A673 (cell line): ENCODE data around the gene ADAM29. TPM values are rescaled to one million over a fixed set of nuclear protein-coding genes. Genes with fewer than 3 reads are reported as not detected.

Experiments used
- BruUV-seq: library from RNA; stranded (reverse); fragments of 400-500 nt; replicated peaks from 2 replicates; lab custom pipeline; 2021; lab: Mats Ljungman, UMichigan
- CTCF ChIA-PET: fragments of 300-600 bp; sonication (Branson Sonifier 250); formaldehyde crosslinking; loops from one replicate; lab custom pipeline; 2022; ENCODE audit warnings: antibody characterized with exemption; lab: Charles Lee
- POLR2A ChIA-PET: fragments of 300-600 bp; sonication (Branson Sonifier 250); formaldehyde crosslinking; loops from one replicate; lab custom pipeline; 2022; ENCODE audit warnings: antibody characterized with exemption; ENCODE audit not compliant: low non-redundant PET; lab: Charles Lee
- DNase-seq: peaks from one replicate; pipeline ENCODE4 v3.0.0-alpha.2; 2015; ENCODE audit warnings: low spot score
- H3K27ac ChIP-seq: fragments of 200-600 bp; sonication (generic); 2 replicates; pipeline ENCODE4 v1.5.1; 2016; ENCODE audit warnings: mixed run types, low read depth, mild to moderate bottlenecking, mixed read lengths, antibody characterized with exemption, low read length; ENCODE audit not compliant: poor library complexity, severe bottlenecking
- H3K27me3 ChIP-seq: fragments of 200-600 bp; sonication (generic); replicated peaks from 2 replicates; pipeline ENCODE4 v1.6.1; 2017; ENCODE audit warnings: mixed run types, low read depth, mild to moderate bottlenecking, mixed read lengths, antibody characterized with exemption, low read length; ENCODE audit not compliant: insufficient read depth, poor library complexity
- H3K36me3 ChIP-seq: fragments of 200-600 bp; sonication (generic); 2 replicates; pipeline ENCODE4 v1.6.1; 2016; ENCODE audit warnings: mixed run types, mild to moderate bottlenecking, mixed read lengths, antibody characterized with exemption, low read length; ENCODE audit not compliant: insufficient read depth, poor library complexity, severe bottlenecking
- H3K4me1 ChIP-seq: fragments of 200-600 bp; sonication (generic); 2 replicates; pipeline ENCODE4 v1.6.1; 2017; ENCODE audit warnings: mixed run types, mild to moderate bottlenecking, mixed read lengths, antibody characterized with exemption, low read length; ENCODE audit not compliant: insufficient read depth, poor library complexity, severe bottlenecking
- H3K4me3 ChIP-seq: fragments of 200-600 bp; sonication (generic); 2 replicates; pipeline ENCODE4 v1.5.1; 2016; ENCODE audit warnings: low read depth, mixed run types, mild to moderate bottlenecking, mixed read lengths, low read length; ENCODE audit not compliant: poor library complexity, severe bottlenecking
- H3K9me3 ChIP-seq: fragments of 200-600 bp; sonication (generic); 2 replicates; pipeline ENCODE4 v1.6.1; 2016; ENCODE audit warnings: mixed run types, low read depth, mild to moderate bottlenecking, mixed read lengths, antibody characterized with exemption, low read length; ENCODE audit not compliant: poor library complexity, severe bottlenecking
- EZH2 ChIP-seq: fragments of 200-600 bp; sonication (generic); IDR thresholded peaks from 2 replicates; pipeline ENCODE4 v1.6.1; 2017; ENCODE audit warnings: borderline replicate concordance, low read depth, mild to moderate bottlenecking, mixed read lengths, antibody characterized with exemption, low read length; ENCODE audit not compliant: poor library complexity, severe bottlenecking
- intact Hi-C: fragments of 100-400 bp; cut with micrococcal nuclease; formaldehyde crosslinking; loops from one replicate; pipeline ENCODE4 v1.10.0; 2022; ENCODE audit not compliant: unreplicated experiment
- total RNA-seq: library from RNA; stranded (reverse); gene quantifications from 2 replicates; pipeline ENCODE4 v1.2.3, GENCODE V29; 2021
- TF ChIP-seq, protein P1 (sequence below): fragments of 300-800, 200-600 bp; sonication (generic); conservative IDR thresholded peaks from 2 replicates; pipeline ENCODE4 v1.5.1; 2017; ENCODE audit warnings: low read depth, mild to moderate bottlenecking, antibody characterized with exemption, low read length, moderate library complexity, mixed read lengths

Gene ADAM29
- total RNA-seq, 1 experiment from 2014 or later: not detected

DNA sequence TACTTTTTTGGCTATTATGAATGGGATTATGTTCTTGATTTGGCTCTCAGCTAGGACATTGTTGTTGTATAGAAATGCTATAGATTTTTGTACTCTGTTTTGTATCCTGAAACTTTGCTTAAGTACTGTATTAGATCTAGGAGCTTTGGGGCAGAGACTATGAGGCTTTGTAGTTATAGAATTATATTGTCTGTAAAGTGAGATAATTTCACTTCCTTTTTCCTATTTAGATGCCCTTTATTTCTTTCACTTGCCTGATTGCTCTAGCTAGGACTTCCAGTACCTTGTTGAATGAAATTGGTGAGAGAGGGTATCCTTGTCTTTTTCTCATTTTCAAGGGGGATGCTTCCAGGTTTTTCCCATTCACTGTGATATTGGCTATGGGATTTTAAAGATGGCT lies 28.1 kb downstream of the ADAM29 start:
- DNase-seq: no peak
- intact Hi-C loops: no loop called here
- TF ChIP-seq, protein P1, sequence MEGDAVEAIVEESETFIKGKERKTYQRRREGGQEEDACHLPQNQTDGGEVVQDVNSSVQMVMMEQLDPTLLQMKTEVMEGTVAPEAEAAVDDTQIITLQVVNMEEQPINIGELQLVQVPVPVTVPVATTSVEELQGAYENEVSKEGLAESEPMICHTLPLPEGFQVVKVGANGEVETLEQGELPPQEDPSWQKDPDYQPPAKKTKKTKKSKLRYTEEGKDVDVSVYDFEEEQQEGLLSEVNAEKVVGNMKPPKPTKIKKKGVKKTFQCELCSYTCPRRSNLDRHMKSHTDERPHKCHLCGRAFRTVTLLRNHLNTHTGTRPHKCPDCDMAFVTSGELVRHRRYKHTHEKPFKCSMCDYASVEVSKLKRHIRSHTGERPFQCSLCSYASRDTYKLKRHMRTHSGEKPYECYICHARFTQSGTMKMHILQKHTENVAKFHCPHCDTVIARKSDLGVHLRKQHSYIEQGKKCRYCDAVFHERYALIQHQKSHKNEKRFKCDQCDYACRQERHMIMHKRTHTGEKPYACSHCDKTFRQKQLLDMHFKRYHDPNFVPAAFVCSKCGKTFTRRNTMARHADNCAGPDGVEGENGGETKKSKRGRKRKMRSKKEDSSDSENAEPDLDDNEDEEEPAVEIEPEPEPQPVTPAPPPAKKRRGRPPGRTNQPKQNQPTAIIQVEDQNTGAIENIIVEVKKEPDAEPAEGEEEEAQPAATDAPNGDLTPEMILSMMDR: no peak
- no TSS peak for BruUV-seq
- no peak overlapping the region for H3K27ac ChIP-seq
- no peak overlapping the region for H3K4me3 ChIP-seq
- no peaks in the 10 kb centered on the region for H3K4me1 ChIP-seq
- ChIA-PET POLR2A (no interaction called here), CTCF (no interaction called here)
- no peaks in the 10 kb centered on the region for H3K36me3 ChIP-seq
- H3K27me3 ChIP-seq: no peaks in the 10 kb centered on the region
- no peaks in the 10 kb centered on the region for H3K9me3 ChIP-seq

DNA sequence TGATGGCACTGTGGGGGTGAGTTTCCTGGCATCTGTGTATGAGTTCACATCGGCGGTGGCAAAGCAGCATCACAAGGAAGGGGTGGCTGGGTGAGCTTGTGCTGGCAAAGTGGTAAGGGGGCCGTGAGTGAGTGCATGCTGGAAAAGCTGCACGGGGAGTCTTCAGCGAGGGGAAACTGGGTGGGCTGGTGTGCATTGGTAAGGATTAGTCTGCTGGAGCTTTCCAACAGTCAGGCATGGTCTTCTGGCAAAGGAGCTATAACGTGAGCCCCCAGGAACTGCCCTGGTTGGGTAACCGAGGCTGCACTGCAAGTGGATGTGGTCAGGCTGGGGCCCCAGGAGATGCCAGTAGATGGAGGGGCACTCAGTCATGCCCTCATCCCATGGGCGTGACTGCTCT lies 30.7 kb downstream of the ADAM29 start:
- H3K36me3 ChIP-seq: no peaks in the 10 kb centered on the region
- H3K27me3 ChIP-seq: no peaks in the 10 kb centered on the region
- POLR2A ChIA-PET: no interaction called here
- BruUV-seq: no TSS peak
- H3K4me3 ChIP-seq: no peak overlapping the region
- DNase-seq: no peak
- TF ChIP-seq, protein P1: no peak
- TF ChIP-seq EZH2: no peak
- intact Hi-C loops: no loop called here
- no peaks in the 10 kb centered on the region for H3K9me3 ChIP-seq
- CTCF ChIA-PET: no interaction called here
- no peaks in the 10 kb centered on the region for H3K4me1 ChIP-seq
- H3K27ac ChIP-seq: no peak overlapping the region

DNA sequence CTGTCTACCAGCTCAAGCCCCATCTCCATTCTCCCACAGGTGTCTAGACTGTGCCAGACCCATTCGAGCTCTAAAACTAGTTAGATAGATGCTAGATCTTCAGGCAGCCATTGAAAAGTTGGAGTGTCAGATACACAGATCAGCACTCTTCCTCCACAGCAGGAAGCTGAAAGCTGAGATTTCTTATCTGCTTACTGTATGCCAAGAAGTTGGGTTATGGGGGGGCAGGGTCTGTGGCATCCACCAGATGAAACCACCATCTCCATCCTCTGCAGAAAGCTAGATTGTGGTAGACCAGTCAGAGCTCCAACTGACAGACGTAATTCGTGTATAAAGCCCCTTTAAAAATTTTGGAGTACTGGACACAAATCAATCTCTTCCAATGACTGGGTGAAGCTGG lies 54.8 kb downstream of the ADAM29 start:
- no peaks in the 10 kb centered on the region for H3K36me3 ChIP-seq
- ChIA-PET POLR2A (no interaction called here), CTCF (no interaction called here)
- H3K27ac ChIP-seq: no peak overlapping the region
- H3K27me3 ChIP-seq: no peaks in the 10 kb centered on the region
- BruUV-seq: no TSS peak
- intact Hi-C loops: no loop called here
- no peaks in the 10 kb centered on the region for H3K9me3 ChIP-seq
- DNase-seq: no peak
- H3K4me1 ChIP-seq: no peaks in the 10 kb centered on the region
- H3K4me3 ChIP-seq: no peak overlapping the region
- TF ChIP-seq EZH2: no peak
- TF ChIP-seq, protein P1: no peak
